Mesothelial cell of epicardium (in vitro differentiated cells): ENCODE data around the gene SAMD8. TPM values are rescaled to one million over a fixed set of nuclear protein-coding genes. Genes with fewer than 3 reads are reported as not detected.
"Not testable (repeated sequence)": the region's sequence is repeated elsewhere in the genome, so short reads cannot be mapped to it uniquely, and the experiment has no call there.

Source experiments
- DNase-seq, 2 experiments: peaks; one replicate each; pipeline ENCODE4 v3.0.0; 2021; ENCODE audit warnings: low spot score in 2 of 2; ENCODE audit not compliant: unreplicated experiment in 2 of 2
- H3K27ac Mint-ChIP-seq: 2 replicates; pipeline ENCODE4 v1.8.0; 2021; ENCODE audit warnings: mixed read lengths
- H3K27me3 Mint-ChIP-seq: 2 replicates; pipeline ENCODE4 v1.8.0; 2021; ENCODE audit warnings: low read depth, mixed read lengths
- H3K36me3 Mint-ChIP-seq: 2 replicates; pipeline ENCODE4 v1.8.0; 2021; ENCODE audit warnings: mixed read lengths
- H3K4me1 Mint-ChIP-seq: 2 replicates; pipeline ENCODE4 v1.8.0; 2021; ENCODE audit warnings: mixed read lengths
- H3K4me3 Mint-ChIP-seq: 2 replicates; pipeline ENCODE4 v1.8.0; 2021; ENCODE audit warnings: mild to moderate bottlenecking, moderate library complexity, mixed read lengths
- H3K9me3 Mint-ChIP-seq: 2 replicates; pipeline ENCODE4 v1.8.0; 2021; ENCODE audit warnings: mixed read lengths
- total RNA-seq: library from RNA; stranded (reverse); gene quantifications from 3 replicates; pipeline ENCODE4 v1.2.1, GENCODE V29; 2021
- TF ChIP-seq, protein P1 (sequence below): fragments of 200-600 bp; sonication (generic); IDR thresholded peaks from one replicate; pipeline ENCODE4 v1.5.0; 2021; ENCODE audit warnings: antibody characterized with exemption; ENCODE audit not compliant: unreplicated experiment

SAMD8 gene
- total RNA-seq, 1 donor from 2014 or later: 25.6 TPM

DNA sequence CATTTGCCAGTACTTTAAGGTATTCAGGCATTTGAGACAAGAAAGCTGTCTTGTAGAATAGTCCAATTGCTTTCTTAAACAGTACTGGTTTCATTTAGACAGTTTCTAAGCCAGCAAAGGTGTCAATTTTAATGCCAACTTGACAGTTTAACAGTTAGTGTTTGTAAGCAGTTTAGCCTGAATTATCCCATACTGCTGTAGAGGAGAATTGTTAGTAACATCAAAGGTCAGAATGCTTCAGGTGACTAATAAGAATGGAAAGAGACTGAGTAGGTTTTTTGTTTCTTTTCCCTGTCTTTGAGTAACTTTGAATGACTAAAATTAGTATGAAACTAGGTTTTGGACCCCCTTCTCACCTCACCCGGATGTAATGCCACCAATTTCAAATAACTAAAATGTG is 69.6 kb downstream of the SAMD8 start:
- H3K36me3 Mint-ChIP-seq: peaks cover 19% of the 10 kb centered on the region
- no peak overlapping the region for H3K27ac Mint-ChIP-seq
- H3K9me3 Mint-ChIP-seq: peaks cover 3% of the 10 kb centered on the region
- no peak for DNase-seq
- H3K27me3 Mint-ChIP-seq: no peaks in the 10 kb centered on the region
- no peak overlapping the region for H3K4me3 Mint-ChIP-seq
- peaks cover 7% of the 10 kb centered on the region for H3K4me1 Mint-ChIP-seq
- TF ChIP-seq, protein P1, sequence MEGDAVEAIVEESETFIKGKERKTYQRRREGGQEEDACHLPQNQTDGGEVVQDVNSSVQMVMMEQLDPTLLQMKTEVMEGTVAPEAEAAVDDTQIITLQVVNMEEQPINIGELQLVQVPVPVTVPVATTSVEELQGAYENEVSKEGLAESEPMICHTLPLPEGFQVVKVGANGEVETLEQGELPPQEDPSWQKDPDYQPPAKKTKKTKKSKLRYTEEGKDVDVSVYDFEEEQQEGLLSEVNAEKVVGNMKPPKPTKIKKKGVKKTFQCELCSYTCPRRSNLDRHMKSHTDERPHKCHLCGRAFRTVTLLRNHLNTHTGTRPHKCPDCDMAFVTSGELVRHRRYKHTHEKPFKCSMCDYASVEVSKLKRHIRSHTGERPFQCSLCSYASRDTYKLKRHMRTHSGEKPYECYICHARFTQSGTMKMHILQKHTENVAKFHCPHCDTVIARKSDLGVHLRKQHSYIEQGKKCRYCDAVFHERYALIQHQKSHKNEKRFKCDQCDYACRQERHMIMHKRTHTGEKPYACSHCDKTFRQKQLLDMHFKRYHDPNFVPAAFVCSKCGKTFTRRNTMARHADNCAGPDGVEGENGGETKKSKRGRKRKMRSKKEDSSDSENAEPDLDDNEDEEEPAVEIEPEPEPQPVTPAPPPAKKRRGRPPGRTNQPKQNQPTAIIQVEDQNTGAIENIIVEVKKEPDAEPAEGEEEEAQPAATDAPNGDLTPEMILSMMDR: no peak

DNA sequence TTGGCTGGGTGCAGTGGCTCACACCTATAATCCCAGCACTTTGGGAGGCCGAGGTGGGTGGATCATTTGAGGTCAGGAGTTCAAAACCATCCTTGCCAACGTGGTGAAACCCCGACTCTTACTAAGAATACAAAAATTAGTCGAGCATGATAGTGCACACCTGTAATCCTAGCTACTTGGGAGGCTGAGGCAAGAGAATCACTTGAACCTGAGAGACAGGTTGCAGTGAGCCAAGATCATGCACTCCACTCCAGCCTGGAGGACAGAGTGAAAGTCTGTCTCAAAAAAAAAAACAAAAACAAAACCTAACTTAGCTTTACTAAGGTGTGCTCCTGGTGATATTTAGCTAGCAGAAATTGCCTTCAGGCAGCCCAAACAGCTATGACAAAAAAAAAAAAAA is 74.9 kb downstream of the SAMD8 start:
- peaks cover 1% of the 10 kb centered on the region for H3K4me1 Mint-ChIP-seq
- no peaks in the 10 kb centered on the region for H3K27me3 Mint-ChIP-seq
- TF ChIP-seq, protein P1: no peak
- DNase-seq: no peak
- peaks cover 13% of the 10 kb centered on the region for H3K36me3 Mint-ChIP-seq
- H3K9me3 Mint-ChIP-seq: peaks cover 3% of the 10 kb centered on the region
- H3K27ac Mint-ChIP-seq: no peak overlapping the region
- no peak overlapping the region for H3K4me3 Mint-ChIP-seq

DNA sequence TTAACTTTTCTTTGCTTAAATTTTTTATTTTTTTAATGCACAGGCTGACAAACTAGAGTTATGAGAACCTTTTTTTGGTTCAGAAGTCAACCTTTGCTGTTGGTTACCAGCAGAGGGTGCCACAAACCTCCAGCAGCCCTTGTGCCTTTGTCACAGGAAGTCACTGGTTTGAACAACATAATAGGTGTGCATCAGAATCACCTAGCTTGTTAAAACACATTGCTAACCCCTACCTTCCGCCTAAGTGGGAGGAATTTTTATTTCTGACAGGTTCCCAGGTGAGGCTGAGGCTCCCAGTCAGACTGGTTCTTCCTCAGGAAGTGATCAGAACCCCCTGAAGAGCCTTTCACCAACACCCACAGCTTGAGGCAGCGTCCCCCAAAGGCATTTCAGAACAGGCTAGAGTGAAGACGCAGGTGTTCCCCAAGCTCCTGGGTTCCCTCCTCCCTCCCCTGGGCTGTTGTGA is 76.5 kb downstream of the SAMD8 start:
- Mint-ChIP-seq H3K4me3 (no peak overlapping the region), H3K27ac (peak overlapping the region; percentile 34), H3K36me3 (peaks cover 6% of the 10 kb centered on the region), H3K4me1 (peaks cover 3% of the 10 kb centered on the region), H3K9me3 (peaks cover 3% of the 10 kb centered on the region), H3K27me3 (no peaks in the 10 kb centered on the region)
- TF ChIP-seq, protein P1: no peak
- DNase-seq: no peak

DNA sequence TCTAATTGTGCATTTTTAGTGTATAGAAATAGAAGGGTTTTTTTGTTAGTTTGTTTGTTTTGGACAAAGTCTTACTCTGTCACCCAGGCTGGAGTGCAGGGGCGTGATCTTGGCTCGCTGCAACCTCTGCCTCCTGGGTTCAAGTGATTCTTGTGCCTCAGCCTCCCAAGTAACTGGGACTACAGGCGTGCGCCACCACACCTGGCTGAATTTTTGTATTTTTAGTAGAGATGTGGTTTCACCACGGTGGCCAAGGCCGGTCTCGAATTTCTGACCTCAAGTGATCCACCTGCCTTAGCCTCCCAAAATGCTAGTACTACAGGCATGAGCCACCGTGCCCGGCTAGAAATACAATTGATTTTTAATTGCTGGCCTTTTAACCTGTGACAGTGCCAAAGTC is 77.1 kb downstream of the SAMD8 start:
- H3K27ac Mint-ChIP-seq, DNase-seq, H3K4me1 Mint-ChIP-seq, H3K9me3 Mint-ChIP-seq, H3K36me3 Mint-ChIP-seq, H3K4me3 Mint-ChIP-seq, H3K27me3 Mint-ChIP-seq: not testable (repeated sequence)

DNA sequence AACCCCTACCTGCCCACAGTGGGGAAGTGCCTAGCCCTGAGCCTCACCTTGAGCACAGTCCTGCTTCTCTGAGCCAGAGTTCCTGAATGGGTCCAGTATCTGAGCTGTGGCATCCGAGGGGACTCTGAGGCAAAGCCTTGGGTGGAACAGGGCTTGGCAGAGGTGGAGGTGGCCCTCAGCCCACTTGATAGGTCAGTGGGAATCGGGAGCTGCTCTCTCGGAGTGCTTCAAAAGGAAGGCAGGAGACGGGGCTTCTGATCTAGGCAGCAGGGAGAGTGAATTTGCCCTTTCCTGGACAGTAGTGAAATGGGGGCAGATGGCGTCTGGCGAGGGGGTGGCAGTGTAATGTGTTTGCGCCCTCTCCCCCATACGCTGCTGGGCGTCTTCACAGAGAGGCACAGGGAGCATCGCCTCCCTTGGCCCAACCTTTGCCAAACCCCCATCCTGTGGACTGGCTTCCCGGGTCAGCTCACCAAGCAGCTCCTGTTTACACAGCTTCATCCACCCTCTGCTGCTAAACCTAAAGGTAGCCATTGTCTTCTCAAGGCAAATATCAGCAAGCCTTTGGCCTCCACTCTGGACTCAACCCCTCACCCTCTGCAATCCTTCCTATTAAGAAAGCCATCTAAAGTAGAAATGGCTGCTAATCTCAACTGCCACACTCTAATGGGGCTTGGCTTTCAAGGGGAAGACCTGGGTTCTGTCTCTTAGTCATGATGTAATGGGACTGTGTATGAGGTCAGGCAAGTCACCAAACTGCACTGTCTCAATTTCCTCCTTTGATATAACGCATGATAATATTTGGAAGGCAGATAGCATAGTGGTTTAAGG is 78.0 kb downstream of the SAMD8 start:
- DNase-seq: no peak
- H3K27ac Mint-ChIP-seq: no peak overlapping the region
- H3K9me3 Mint-ChIP-seq: no peaks in the 10 kb centered on the region

More for the DNA sequence above, 78.0 kb downstream of the SAMD8 start:
- Mint-ChIP-seq H3K4me1 (peaks cover 3% of the 10 kb centered on the region), H3K36me3 (peaks cover 7% of the 10 kb centered on the region), H3K4me3 (no peak overlapping the region), H3K27me3 (no peaks in the 10 kb centered on the region)
- TF ChIP-seq, protein P1: no peak
